PFSK-1 (cell line): ENCODE measurements around the gene TSPYL1.

ENCODE experiments used
- FOXP2 ChIP-seq: optimal IDR thresholded peaks from 2 replicates; pipeline ENCODE3; 2011; ENCODE audit warnings: borderline replicate concordance, control low read depth, inconsistent platforms; ENCODE audit not compliant: insufficient read depth; ENCODE audit errors: extremely low read length, extremely low read depth
- POLR2AphosphoS5 ChIP-seq: IDR thresholded peaks from 2 replicates; pipeline ENCODE4 v1.6.1; 2012; ENCODE audit warnings: low read depth, mild to moderate bottlenecking, control low read depth, low read length, moderate library complexity
- REST ChIP-seq, 2 experiments: IDR thresholded peaks; 2 replicates each; pipeline versions ENCODE4 v1.6.1 to v1.8.0; 2011 to 2012; ENCODE audit warnings: low read depth in 2 of 2, low read length in 2 of 2, control low read depth in 1 of 2, inconsistent platforms in 1 of 2, mild to moderate bottlenecking in 1 of 2, moderate library complexity in 1 of 2; ENCODE audit not compliant: insufficient read depth in 1 of 2
- SIN3A ChIP-seq: IDR thresholded peaks from 2 replicates; pipeline ENCODE4 v1.6.1; 2012; ENCODE audit warnings: mild to moderate bottlenecking, low read length, moderate library complexity, borderline replicate concordance; ENCODE audit not compliant: insufficient read depth
- TAF1 ChIP-seq: IDR thresholded peaks from 2 replicates; pipeline ENCODE4 v1.6.1; 2012; ENCODE audit warnings: low read length, control low read depth, borderline replicate concordance; ENCODE audit not compliant: insufficient read depth

The TSPYL1 gene

GRCh38 chr6:116314218-116314617 is 34.5 kb upstream of the TSPYL1 start:
- TF ChIP-seq FOXP2 (no peak), TAF1 (no peak), SIN3A (no peak), POLR2AphosphoS5 (no peak), REST (IDR thresholded peaks at IDR 0.05; ENCODE audit: insufficient read depth in 1 of 2, low read depth in 2 of 2, low read length in 2 of 2) (no peak)

GRCh38 chr6:116313101-116313776 is 33.5 kb upstream of the TSPYL1 start:
- TF ChIP-seq TAF1 = no peak
- TF ChIP-seq REST (IDR thresholded peaks at IDR 0.05; ENCODE audit: insufficient read depth in 1 of 2, low read depth in 2 of 2, low read length in 2 of 2) = no peak
- no peak for TF ChIP-seq SIN3A
- TF ChIP-seq FOXP2 = no peak

- no peak for TF ChIP-seq FOXP2
- TF ChIP-seq REST (IDR thresholded peaks at IDR 0.05; ENCODE audit: insufficient read depth in 1 of 2, low read depth in 2 of 2, low read length in 2 of 2) = no peak
Observed at GRCh38 chr6:116309657-116310056, 29.9 kb upstream of the TSPYL1 start.

GRCh38 chr6:116309001-116309400 is 29.3 kb upstream of the TSPYL1 start:
- TF ChIP-seq TAF1 (no peak), FOXP2 (no peak), REST (IDR thresholded peaks at IDR 0.05; ENCODE audit: insufficient read depth in 1 of 2, low read depth in 2 of 2, low read length in 2 of 2) (no peak)

- no peak for TF ChIP-seq REST (IDR thresholded peaks at IDR 0.05; ENCODE audit: insufficient read depth in 1 of 2, low read depth in 2 of 2, low read length in 2 of 2)
- no peak for TF ChIP-seq TAF1
- TF ChIP-seq POLR2AphosphoS5 = no peak
- no peak for TF ChIP-seq FOXP2
- no peak for TF ChIP-seq SIN3A
Observed at GRCh38 chr6:116307633-116308032, 27.9 kb upstream of the TSPYL1 start.
